Right atrium auricular region (tissue), 2 donors: ENCODE results near the gene PTPN23. TPM values are rescaled to one million over a fixed set of nuclear protein-coding genes. Genes with fewer than 3 reads are reported as not detected.
A peak's percentile ranks its signal among the peaks of the same experiment; 100 is the strongest.
"Not testable (repeated sequence)": the region's sequence is repeated elsewhere in the genome, so short reads cannot be mapped to it uniquely, and the experiment has no call there.

Source experiments
- DNase-seq: peaks from one replicate; pipeline ENCODE4 v3.0.0-alpha.2; 2019; ENCODE audit warnings: low spot score
- H3K27ac ChIP-seq, 2 donors: fragments of 200-600 bp; sonication (generic); 1 replicate in 1 of 2; 2 replicates in 1 of 2; pipeline ENCODE4 v1.5.1; 2016 to 2019
- H3K27me3 ChIP-seq, 2 donors: fragments of 200-600 bp; sonication (generic); one replicate each; pipeline versions ENCODE4 v1.5.1 to v1.6.0; 2017 to 2019
- H3K36me3 ChIP-seq: fragments of 200-600 bp; sonication (generic); one replicate; pipeline ENCODE4 v1.5.1; 2016
- H3K4me1 ChIP-seq, 2 donors: fragments of 200-600 bp; sonication (generic); one replicate each; pipeline versions ENCODE4 v1.5.1 to v1.6.0; 2017 to 2019
- H3K4me3 ChIP-seq, 2 donors: fragments of 200-600 bp; sonication (generic); 1 replicate in 1 of 2; 2 replicates in 1 of 2; pipeline ENCODE4 v1.5.1; 2017 to 2019; ENCODE audit warnings: mild to moderate bottlenecking in 1 of 2, moderate library complexity in 1 of 2
- H3K9me3 ChIP-seq, 2 donors: fragments of 200-600 bp; sonication (generic); one replicate each; pipeline ENCODE4 v1.5.1; 2019
- total RNA-seq, 2 donors: library from RNA; depleted of rRNA; stranded (reverse); fragments of >200 nt; gene quantifications; one replicate each; pipeline ENCODE4 v1.1.0, GENCODE V29; 2016
- TF ChIP-seq, protein P1 (sequence below), 2 donors: fragments of 200-600 bp; sonication (generic); IDR thresholded peaks; one replicate each; pipeline ENCODE4 v1.5.1; 2019; ENCODE audit warnings: antibody characterized with exemption in 2 of 2

PTPN23 gene
- total RNA-seq, 2 donors from 2014 or later = 13.7 to 18.8 TPM

DNA sequence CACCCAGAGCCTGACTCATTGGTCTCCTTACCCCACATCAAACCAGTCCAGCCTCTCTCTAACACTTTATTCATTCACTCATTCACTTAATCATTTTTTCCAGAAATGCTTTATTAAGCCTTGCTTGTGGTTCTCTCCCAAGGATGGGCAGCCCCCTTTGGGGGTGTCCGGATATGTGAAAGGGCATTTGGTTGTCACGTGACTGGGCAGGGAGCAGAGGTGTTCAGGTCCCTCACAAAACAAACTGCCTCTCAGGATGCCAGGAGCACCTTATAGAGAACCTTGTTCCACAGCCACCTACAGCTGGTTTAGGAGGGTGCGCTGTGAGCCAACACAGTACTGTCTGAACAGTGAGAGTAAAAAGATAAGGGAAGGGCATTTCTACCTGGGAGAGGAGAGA lies 25.8 kb upstream of the PTPN23 start:
- Histone ChIP-seq H3K4me1 (no peaks in the 10 kb centered on the region), H3K27ac (no peak overlapping the region), H3K36me3 (no peaks in the 10 kb centered on the region), H3K4me3 (no peak overlapping the region), H3K9me3 (peaks cover 0 to 9% of the 10 kb centered on the region in 2 donors), H3K27me3 (no peaks in the 10 kb centered on the region)
- TF ChIP-seq, protein P1, sequence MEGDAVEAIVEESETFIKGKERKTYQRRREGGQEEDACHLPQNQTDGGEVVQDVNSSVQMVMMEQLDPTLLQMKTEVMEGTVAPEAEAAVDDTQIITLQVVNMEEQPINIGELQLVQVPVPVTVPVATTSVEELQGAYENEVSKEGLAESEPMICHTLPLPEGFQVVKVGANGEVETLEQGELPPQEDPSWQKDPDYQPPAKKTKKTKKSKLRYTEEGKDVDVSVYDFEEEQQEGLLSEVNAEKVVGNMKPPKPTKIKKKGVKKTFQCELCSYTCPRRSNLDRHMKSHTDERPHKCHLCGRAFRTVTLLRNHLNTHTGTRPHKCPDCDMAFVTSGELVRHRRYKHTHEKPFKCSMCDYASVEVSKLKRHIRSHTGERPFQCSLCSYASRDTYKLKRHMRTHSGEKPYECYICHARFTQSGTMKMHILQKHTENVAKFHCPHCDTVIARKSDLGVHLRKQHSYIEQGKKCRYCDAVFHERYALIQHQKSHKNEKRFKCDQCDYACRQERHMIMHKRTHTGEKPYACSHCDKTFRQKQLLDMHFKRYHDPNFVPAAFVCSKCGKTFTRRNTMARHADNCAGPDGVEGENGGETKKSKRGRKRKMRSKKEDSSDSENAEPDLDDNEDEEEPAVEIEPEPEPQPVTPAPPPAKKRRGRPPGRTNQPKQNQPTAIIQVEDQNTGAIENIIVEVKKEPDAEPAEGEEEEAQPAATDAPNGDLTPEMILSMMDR (IDR thresholded peaks at IDR 0.05) = no peak
- DNase-seq = no peak

DNA sequence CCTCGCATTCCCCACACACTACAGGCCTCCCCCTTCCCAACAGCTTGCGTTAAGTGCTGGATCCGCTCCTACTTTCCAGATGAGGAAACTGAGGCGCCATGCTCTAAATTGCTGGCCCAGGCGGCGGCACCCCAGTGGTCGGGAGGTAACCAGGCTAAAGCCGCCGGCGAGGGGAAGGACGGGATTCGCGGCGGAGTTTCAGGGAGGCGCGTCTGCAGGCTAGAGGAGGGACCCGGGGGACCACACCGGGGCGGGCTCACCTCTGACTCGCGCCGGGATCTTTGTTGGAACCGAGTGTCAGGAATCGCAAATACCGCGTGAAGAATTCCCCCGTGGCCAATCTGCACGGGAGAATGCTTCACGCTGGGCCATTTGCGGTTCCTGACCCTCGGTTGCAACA lies 24.6 kb upstream of the PTPN23 start:
- Histone ChIP-seq H3K27me3 (no peaks in the 10 kb centered on the region), H3K9me3 (peaks cover 0 to 9% of the 10 kb centered on the region in 2 donors), H3K4me1 (no peaks in the 10 kb centered on the region), H3K36me3 (no peaks in the 10 kb centered on the region), H3K4me3 (no peak overlapping the region), H3K27ac (no peak overlapping the region)
- DNase-seq = no peak
- TF ChIP-seq, protein P1 (IDR thresholded peaks at IDR 0.05) = no peak

DNA sequence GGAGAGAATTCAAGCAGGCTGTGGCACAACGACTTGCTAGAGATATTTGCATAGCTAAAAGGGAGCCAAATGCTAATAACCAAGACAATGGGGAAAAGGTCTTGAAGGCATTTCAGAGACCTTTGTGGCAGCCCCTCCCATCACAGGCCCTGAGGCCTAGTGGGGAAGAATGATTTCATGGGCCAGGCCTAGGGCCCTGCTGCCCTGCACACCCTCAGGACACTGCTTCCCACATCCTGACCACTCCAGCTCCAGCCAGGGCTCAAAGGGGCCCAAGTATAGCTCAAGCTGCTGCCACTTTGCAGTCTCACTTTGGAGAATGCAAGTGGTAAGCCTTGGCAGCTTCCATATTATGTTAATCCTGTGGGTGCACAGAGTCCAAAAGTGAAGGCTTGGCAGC lies 21.5 kb upstream of the PTPN23 start:
- Histone ChIP-seq H3K27ac (no peak overlapping the region), H3K36me3 (no peaks in the 10 kb centered on the region), H3K27me3 (no peaks in the 10 kb centered on the region), H3K4me3 (no peak overlapping the region), H3K4me1 (no peaks in the 10 kb centered on the region), H3K9me3 (peaks cover 0 to 9% of the 10 kb centered on the region in 2 donors)
- DNase-seq = no peak
- TF ChIP-seq, protein P1 (IDR thresholded peaks at IDR 0.05) = no peak

DNA sequence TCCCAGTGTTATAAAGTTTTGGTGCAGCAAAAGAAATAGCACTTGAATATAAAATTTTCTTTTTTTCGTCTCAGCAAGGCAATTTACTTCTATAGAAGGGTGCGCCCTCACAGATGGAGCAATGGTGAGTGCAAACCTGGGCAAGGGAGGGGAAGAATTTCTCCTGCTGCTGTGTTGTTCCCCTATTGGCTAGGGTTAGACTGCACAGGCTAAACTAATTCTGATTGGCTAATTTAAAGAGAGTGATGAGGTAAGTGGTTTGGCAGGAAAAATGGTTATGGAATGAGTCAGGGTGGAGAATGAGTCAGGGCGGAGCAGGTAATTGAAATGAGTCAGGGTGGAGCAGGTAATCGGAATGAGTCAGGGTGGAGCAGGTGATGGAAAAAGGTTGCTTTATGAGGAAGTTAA lies 20.7 kb upstream of the PTPN23 start:
- not testable (repeated sequence) for H3K4me1 ChIP-seq, DNase-seq, H3K4me3 ChIP-seq, H3K36me3 ChIP-seq, H3K27ac ChIP-seq, H3K27me3 ChIP-seq, H3K9me3 ChIP-seq

DNA sequence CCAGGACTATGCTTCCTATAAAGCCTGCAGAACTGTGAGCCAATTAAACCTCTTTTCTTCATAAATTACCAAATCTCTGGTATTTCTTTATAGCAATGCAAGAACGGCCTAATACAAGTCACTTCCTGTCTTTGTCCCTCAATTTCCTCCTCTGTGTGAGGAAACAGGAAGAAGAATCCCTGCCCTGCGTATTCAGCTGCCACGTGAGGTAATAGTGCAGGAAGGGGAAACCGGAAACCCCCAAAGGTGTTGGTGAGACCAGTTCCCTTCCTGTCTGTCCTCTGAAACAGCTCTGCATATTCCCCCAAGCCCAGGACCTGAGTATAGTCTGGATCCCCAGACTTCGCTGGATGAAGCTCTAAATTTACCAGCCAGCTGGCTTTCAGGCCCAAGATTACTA lies 18.1 kb upstream of the PTPN23 start:
- Histone ChIP-seq H3K9me3 (peaks cover 0 to 9% of the 10 kb centered on the region in 2 donors), H3K4me3 (no peak overlapping the region), H3K4me1 (peaks cover 0 to 8% of the 10 kb centered on the region in 2 donors), H3K27ac (peak overlapping the region in 1 of 2 donors; percentile 24), H3K27me3 (no peaks in the 10 kb centered on the region), H3K36me3 (no peaks in the 10 kb centered on the region)
- DNase-seq = no peak
- TF ChIP-seq, protein P1 (IDR thresholded peaks at IDR 0.05) = no peak

DNA sequence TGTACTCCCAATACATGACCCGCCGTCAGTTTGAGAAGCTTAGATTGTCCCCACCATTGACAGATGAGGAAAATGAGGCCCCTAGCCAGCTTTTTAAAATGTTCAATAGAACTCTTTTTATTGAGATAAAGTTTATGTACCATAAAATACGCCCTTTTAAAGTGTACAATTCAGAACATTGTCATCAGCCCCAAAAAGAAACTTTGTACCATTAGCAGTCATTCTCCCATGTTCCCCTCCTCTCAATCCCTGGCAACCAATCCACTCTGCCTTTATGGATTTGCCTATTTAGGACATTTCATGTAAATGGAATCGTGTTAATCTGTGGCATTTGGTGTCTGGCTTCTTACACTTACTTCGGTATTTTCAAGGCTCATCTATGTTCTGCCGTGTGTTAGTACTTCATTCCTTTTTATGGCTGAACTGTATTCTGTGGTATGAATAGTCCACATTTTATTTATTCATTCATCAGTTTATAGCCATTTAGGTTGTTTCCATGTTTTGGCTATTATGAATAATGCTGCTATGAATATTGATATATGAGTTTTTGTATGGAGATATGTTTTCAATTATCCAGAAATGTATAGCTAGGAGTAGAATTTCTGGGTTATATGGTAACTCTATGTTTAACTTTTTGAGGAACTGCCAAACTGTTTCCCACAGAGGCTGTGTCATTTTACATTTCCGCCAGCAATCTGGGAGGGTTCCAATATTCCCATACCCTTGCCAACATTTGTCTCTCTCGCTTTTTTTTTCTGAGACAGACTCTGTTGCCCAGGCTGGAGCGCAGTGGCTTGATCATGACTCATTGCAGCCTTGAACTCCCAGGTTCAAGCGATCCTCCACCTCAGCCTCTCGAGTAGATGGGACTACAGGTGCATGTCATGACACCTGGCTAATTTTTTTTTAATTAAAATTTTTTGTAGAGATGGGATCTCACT lies 15.3 kb upstream of the PTPN23 start:
- no peaks in the 10 kb centered on the region for H3K36me3 ChIP-seq
- peaks cover 0 to 8% of the 10 kb centered on the region in 2 donors for H3K4me1 ChIP-seq
- no peaks in the 10 kb centered on the region for H3K27me3 ChIP-seq
- H3K27ac ChIP-seq = no peak overlapping the region
- no peaks in the 10 kb centered on the region for H3K9me3 ChIP-seq
- TF ChIP-seq, protein P1 (IDR thresholded peaks at IDR 0.05) = no peak
- no peak overlapping the region for H3K4me3 ChIP-seq
- no peak for DNase-seq
